SK-N-SH (cell line): ENCODE measurements around the gene PDGFB. TPM values are rescaled to one million over a fixed set of nuclear protein-coding genes. Genes with fewer than 3 reads are reported as not detected.

ENCODE experiments used
- CTCF ChIA-PET: fragments of 300-600, 350-600 bp; formaldehyde crosslinking; extraction: SDS; loops from one replicate; lab custom pipeline; 2021; lab: Yijun Ruan, JAX
- POLR2A ChIA-PET: fragments of 350-600 bp; sonication (Branson Sonifier 250); formaldehyde crosslinking; extraction: SDS; loops from one replicate; lab custom pipeline; 2020; ENCODE audit warnings: antibody characterized with exemption, inconsistent platforms; lab: Yijun Ruan, JAX
- DNase-seq: peaks from one replicate; pipeline ENCODE4 v3.0.0; 2012
- H2AFZ ChIP-seq: fragments of 200-600 bp; sonication (generic); 2 replicates; pipeline ENCODE4 v1.8.1; 2016; ENCODE audit warnings: antibody characterized with exemption, mild to moderate bottlenecking, low read depth
- H3F3A ChIP-seq: fragments of 200-600 bp; sonication (generic); replicated peaks from 2 replicates; pipeline ENCODE3; 2016; ENCODE audit warnings: antibody characterized with exemption, mild to moderate bottlenecking; ENCODE audit not compliant: insufficient read depth
- H3K27ac ChIP-seq, 2 experiments: fragments of 200-500 bp in 1 of 2; fragments of 200-600 bp in 1 of 2; sonication (Bioruptor generic) in 1 of 2; sonication (generic), shearing (Covaris generic) in 1 of 2; 2 replicates each; pipeline versions ENCODE4 v1.5.1 to v1.6.1; 2014 to 2016; ENCODE audit warnings: low read depth in 2 of 2, inconsistent platforms in 1 of 2, low read length in 1 of 2, mild to moderate bottlenecking in 1 of 2, mixed read lengths in 1 of 2
- H3K27me3 ChIP-seq: fragments of 200-600 bp; sonication (generic), shearing (Covaris generic); 2 replicates; pipeline ENCODE4 v1.6.1; 2016; ENCODE audit warnings: mixed run types; ENCODE audit not compliant: insufficient read depth
- H3K36me3 ChIP-seq, 2 experiments: fragments of 200-500 bp in 1 of 2; fragments of 200-600 bp in 1 of 2; sonication (Bioruptor generic) in 1 of 2; sonication (generic) in 1 of 2; replicated peaks in 1 of 2; 2 replicates each; pipeline versions ENCODE3 to v1.5.1; 2014 to 2016; ENCODE audit warnings: low read length in 1 of 2, mild to moderate bottlenecking in 1 of 2; ENCODE audit not compliant: insufficient read depth in 2 of 2, control insufficient read depth in 1 of 2
- H3K4me1 ChIP-seq, 2 experiments: fragments of 200-500 bp in 1 of 2; fragments of 200-600 bp in 1 of 2; sonication (Bioruptor generic) in 1 of 2; sonication (generic), shearing (Covaris generic) in 1 of 2; 2 replicates each; pipeline versions ENCODE4 v1.5.1 to v1.6.1; 2014 to 2016; ENCODE audit warnings: low read depth in 1 of 2, low read length in 1 of 2, mixed run types in 1 of 2; ENCODE audit not compliant: insufficient read depth in 2 of 2, control insufficient read depth in 1 of 2
- H3K4me2 ChIP-seq: fragments of 200-600 bp; sonication (generic), shearing (Covaris generic); 2 replicates; pipeline ENCODE4 v1.6.1; 2017; ENCODE audit warnings: mixed run types
- H3K4me3 ChIP-seq, 2 experiments: fragments of 200-500 bp in 1 of 2; fragments of 200-600 bp in 1 of 2; sonication (Bioruptor generic) in 1 of 2; sonication (generic), shearing (Covaris generic) in 1 of 2; 2 replicates each; pipeline versions ENCODE4 v1.5.1 to v1.8.1; 2014 to 2016; ENCODE audit warnings: low read depth in 2 of 2, inconsistent platforms in 1 of 2, low read length in 1 of 2, mild to moderate bottlenecking in 1 of 2, mixed read lengths in 1 of 2, moderate library complexity in 1 of 2
- H3K79me2 ChIP-seq: fragments of 200-600 bp; sonication (generic); 2 replicates; pipeline ENCODE4 v1.8.1; 2017; ENCODE audit warnings: mild to moderate bottlenecking; ENCODE audit not compliant: insufficient read depth
- H3K9ac ChIP-seq: fragments of 200-600 bp; sonication (generic); 2 replicates; pipeline ENCODE4 v1.6.1; 2017; ENCODE audit warnings: mixed run types
- H3K9me2 ChIP-seq: fragments of 200-600 bp; sonication (generic); 2 replicates; pipeline ENCODE4 v1.6.1; 2017; ENCODE audit warnings: mixed run types
- H3K9me3 ChIP-seq: fragments of 200-600 bp; sonication (generic); 2 replicates; pipeline ENCODE4 v1.6.1; 2017; ENCODE audit warnings: mixed run types, mild to moderate bottlenecking, moderate library complexity
- H4K20me1 ChIP-seq: fragments of 200-600 bp; sonication (generic); 2 replicates; pipeline ENCODE4 v1.6.1; 2017; ENCODE audit warnings: mild to moderate bottlenecking, mixed run types; ENCODE audit not compliant: insufficient read depth
- IRF3 ChIP-seq: fragments of 150-350 bp; IDR thresholded peaks from 2 replicates; pipeline ENCODE4 v1.6.1; 2016; ENCODE audit warnings: mild to moderate bottlenecking, low read depth, low read length
- MEF2A ChIP-seq: IDR thresholded peaks from 2 replicates; pipeline ENCODE4 v1.4.0; 2012; ENCODE audit warnings: low read depth, borderline replicate concordance
- NRF1 ChIP-seq: IDR thresholded peaks from 2 replicates; pipeline ENCODE4 v1.6.1; 2012; ENCODE audit warnings: low read depth, mild to moderate bottlenecking, low read length
- PBX3 ChIP-seq: IDR thresholded peaks from 2 replicates; pipeline ENCODE4; 2012
- RCOR1 ChIP-seq: fragments of 150-350 bp; IDR thresholded peaks from 2 replicates; pipeline ENCODE4 v1.6.1; 2017; ENCODE audit warnings: antibody characterized with exemption, low read length
- REST ChIP-seq: IDR thresholded peaks from 2 replicates; pipeline ENCODE4 v1.6.1; 2012; ENCODE audit warnings: mild to moderate bottlenecking, low read depth, low read length, moderate library complexity
- RXRA ChIP-seq: IDR thresholded peaks from 2 replicates; pipeline ENCODE4 v1.4.0; 2012; ENCODE audit warnings: low read depth, mild to moderate bottlenecking, borderline replicate concordance
- TEAD4 ChIP-seq: IDR thresholded peaks from 2 replicates; pipeline ENCODE4 v1.4.0; 2012; ENCODE audit warnings: mild to moderate bottlenecking, borderline replicate concordance; ENCODE audit not compliant: insufficient read depth
- USF1 ChIP-seq: IDR thresholded peaks from 2 replicates; pipeline ENCODE4 v1.4.0; 2012; ENCODE audit warnings: low read depth, borderline replicate concordance
- WGBS: methylation state at CpG from one replicate; pipeline ENCODE4 v1.1.6; 2017; ENCODE audit warnings: low lambda C conversion rate; 5-methylcytosine and 5-hydroxymethylcytosine counted together
- polyA plus RNA-seq, 3 experiments: library from polyadenylated mRNA; depleted of rRNA; stranded (reverse); fragments of >200 nt; gene quantifications; 2 replicates each; pipeline ENCODE4 v1.2.3, GENCODE V29; 2012

Gene PDGFB
- polyA plus RNA-seq, 1 of the 3 experiments (the other 2 are of a cell fraction) = 0.44 TPM

DNA sequence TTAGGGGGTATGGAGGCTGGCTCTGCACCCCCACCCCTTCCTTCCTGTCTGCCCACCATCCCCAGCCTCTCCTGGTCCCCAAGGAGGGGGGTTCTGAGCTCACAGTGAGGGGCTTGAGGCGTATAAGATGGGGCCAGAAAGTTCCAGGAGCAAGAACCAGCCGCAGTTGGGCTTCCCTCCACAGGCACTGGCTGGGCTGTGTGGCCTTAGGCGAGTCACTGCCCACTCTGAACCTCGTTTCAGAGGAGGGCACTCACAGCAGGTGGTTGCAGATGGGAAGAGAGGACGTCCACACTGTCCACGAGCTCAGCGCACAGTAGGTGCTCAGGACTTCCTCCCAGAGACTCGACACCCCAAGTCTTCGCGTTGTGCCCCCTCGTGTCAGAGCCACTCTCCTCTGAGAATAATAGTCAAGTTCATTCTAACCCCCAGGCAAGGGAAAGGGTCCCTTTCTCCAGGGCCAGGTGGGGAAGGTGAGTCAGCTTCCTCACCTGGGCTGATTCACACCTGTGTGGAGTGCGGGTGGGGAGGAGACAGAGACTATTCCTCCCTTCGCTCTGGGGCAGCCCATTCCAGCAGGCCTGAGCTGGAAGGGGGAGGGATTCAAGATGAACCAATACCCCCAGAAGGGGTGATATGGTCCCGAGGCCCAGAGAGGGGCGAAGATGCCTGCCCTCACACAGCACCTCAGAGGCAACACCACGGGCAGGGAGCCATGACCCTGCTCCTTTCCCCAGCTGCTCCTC is 45.4 kb upstream of the PDGFB start:
- H3K36me3 ChIP-seq = no peaks in the 10 kb centered on the region
- no peak overlapping the region for H3K27ac ChIP-seq
- TF ChIP-seq REST (no peak), RXRA (no peak), PBX3 (no peak), NRF1 (no peak), MEF2A (no peak), TEAD4 (no peak), RCOR1 (no peak), IRF3 (no peak), USF1 (no peak)
- H3K27me3 ChIP-seq = no peaks in the 10 kb centered on the region
- no peaks in the 10 kb centered on the region for H3K9me2 ChIP-seq
- H3K9ac ChIP-seq = no peak overlapping the region
- H3K9me3 ChIP-seq = no peaks in the 10 kb centered on the region
- no peak overlapping the region for H2AFZ ChIP-seq
- no peaks in the 10 kb centered on the region for H3F3A ChIP-seq
- POLR2A ChIA-PET = no interaction called here
- no peaks in the 10 kb centered on the region for H3K79me2 ChIP-seq
- no peak overlapping the region for H3K4me2 ChIP-seq
- peaks cover 0 to 7% of the 10 kb centered on the region in 2 experiments; a peak in 2 of 4 replicates for H3K4me1 ChIP-seq
- no peaks in the 10 kb centered on the region for H4K20me1 ChIP-seq
- H3K4me3 ChIP-seq = no peak overlapping the region
- CTCF ChIA-PET = no interaction called here
- no peak for DNase-seq
- 93% methylated on average over 5 of the region's 16 CpGs for WGBS
